Neuron (in vitro differentiated cells): ENCODE data around the gene NDP.

ENCODE experiments used
- H2AFZ ChIP-seq: one replicate; pipeline ENCODE4 v1.6.1; 2013; ENCODE audit warnings: low read depth, mild to moderate bottlenecking, inconsistent platforms, low read length, moderate library complexity
- H3K27me3 ChIP-seq: one replicate; pipeline ENCODE4 v1.6.1; 2013; ENCODE audit warnings: low read length; ENCODE audit not compliant: insufficient read depth
- H3K36me3 ChIP-seq: one replicate; pipeline ENCODE4 v1.6.1; 2013; ENCODE audit warnings: low read length; ENCODE audit not compliant: insufficient read depth
- H3K4me1 ChIP-seq: one replicate; pipeline ENCODE4 v1.6.1; 2013; ENCODE audit warnings: low read length; ENCODE audit not compliant: insufficient read depth
- H3K4me3 ChIP-seq: 2 replicates; pipeline ENCODE4 v1.5.1; 2013; ENCODE audit warnings: mild to moderate bottlenecking, low read length, moderate library complexity
- H3K9me3 ChIP-seq: one replicate; pipeline ENCODE4 v1.6.1; 2013; ENCODE audit warnings: low read length

Gene NDP

GRCh38 chrX:43996491-43996890 is 23.3 kb upstream of the NDP start:
- H3K27me3 ChIP-seq = no peaks in the 10 kb centered on the region
- no peaks in the 10 kb centered on the region for H3K36me3 ChIP-seq
- no peak overlapping the region for H3K4me3 ChIP-seq
- H3K9me3 ChIP-seq = no peaks in the 10 kb centered on the region
- no peak overlapping the region for H2AFZ ChIP-seq
- H3K4me1 ChIP-seq = no peaks in the 10 kb centered on the region

- Histone ChIP-seq H3K4me3 (no peak overlapping the region), H3K36me3 (no peaks in the 10 kb centered on the region), H3K4me1 (no peaks in the 10 kb centered on the region), H3K9me3 (no peaks in the 10 kb centered on the region), H3K27me3 (no peaks in the 10 kb centered on the region), H2AFZ (no peak overlapping the region)
These were observed 12.9 kb upstream of the NDP start for GRCh38 chrX:43986083-43986482.

- H3K36me3 ChIP-seq = no peaks in the 10 kb centered on the region
These were observed 12.3 kb upstream of the NDP start for GRCh38 chrX:43985511-43985910.

GRCh38 chrX:43978226-43978625 is 5.0 kb upstream of the NDP start:
- no peaks in the 10 kb centered on the region for H3K9me3 ChIP-seq
- no peaks in the 10 kb centered on the region for H3K36me3 ChIP-seq
- peaks cover 8% of the 10 kb centered on the region for H3K27me3 ChIP-seq
- H3K4me1 ChIP-seq = peaks cover 7% of the 10 kb centered on the region
- no peak overlapping the region for H2AFZ ChIP-seq
- H3K4me3 ChIP-seq = no peak overlapping the region

More at GRCh38 chrX:43985511-43985910, 12.3 kb upstream of the NDP start:
- Histone ChIP-seq H3K9me3 (no peaks in the 10 kb centered on the region), H3K27me3 (no peaks in the 10 kb centered on the region), H2AFZ (no peak overlapping the region), H3K4me3 (no peak overlapping the region), H3K4me1 (no peaks in the 10 kb centered on the region)

DNA sequence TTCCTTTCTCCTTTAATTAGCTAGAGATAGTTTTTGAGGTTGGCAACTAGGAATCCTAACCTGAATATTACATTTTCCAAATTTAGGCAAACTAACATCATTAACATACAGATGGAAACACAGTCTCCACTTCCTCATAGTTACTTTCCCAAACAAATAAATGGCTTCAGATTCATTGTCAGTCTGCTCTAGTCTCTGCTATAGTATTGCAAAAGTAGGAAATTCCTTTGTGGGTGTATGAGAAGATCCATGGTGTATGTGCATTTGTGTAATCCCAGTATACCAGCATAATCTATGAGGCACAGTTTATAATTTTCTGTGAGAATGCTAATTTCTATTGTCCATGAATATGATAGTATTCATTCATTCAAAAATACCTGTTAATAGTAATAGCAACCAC is 3.0 kb upstream of the NDP start:
- no peaks in the 10 kb centered on the region for H3K9me3 ChIP-seq
- peaks cover 15% of the 10 kb centered on the region for H3K4me1 ChIP-seq
- no peak overlapping the region for H2AFZ ChIP-seq
- H3K4me3 ChIP-seq = no peak overlapping the region
- H3K36me3 ChIP-seq = no peaks in the 10 kb centered on the region
- H3K27me3 ChIP-seq = peaks cover 11% of the 10 kb centered on the region

- Histone ChIP-seq H3K9me3 (no peaks in the 10 kb centered on the region), H3K27me3 (peaks cover 11% of the 10 kb centered on the region), H3K4me3 (no peak overlapping the region), H3K4me1 (peaks cover 15% of the 10 kb centered on the region), H3K36me3 (no peaks in the 10 kb centered on the region), H2AFZ (no peak overlapping the region)
These were observed 2.6 kb upstream of the NDP start for GRCh38 chrX:43975796-43976195.

- H3K36me3 ChIP-seq = no peaks in the 10 kb centered on the region
- no peaks in the 10 kb centered on the region for H3K9me3 ChIP-seq
- H2AFZ ChIP-seq = no peak overlapping the region
- no peak overlapping the region for H3K4me3 ChIP-seq
- H3K27me3 ChIP-seq = peaks cover 14% of the 10 kb centered on the region
- H3K4me1 ChIP-seq = peaks cover 15% of the 10 kb centered on the region
These were observed 1.7 kb upstream of the NDP start for GRCh38 chrX:43974741-43975465.

- Histone ChIP-seq H3K9me3 (no peaks in the 10 kb centered on the region), H3K27me3 (peaks cover 14% of the 10 kb centered on the region), H3K4me1 (peaks cover 15% of the 10 kb centered on the region), H3K4me3 (no peak overlapping the region), H2AFZ (no peak overlapping the region), H3K36me3 (no peaks in the 10 kb centered on the region)
These were observed 898 bp upstream of the NDP start for GRCh38 chrX:43974100-43974475.

DNA sequence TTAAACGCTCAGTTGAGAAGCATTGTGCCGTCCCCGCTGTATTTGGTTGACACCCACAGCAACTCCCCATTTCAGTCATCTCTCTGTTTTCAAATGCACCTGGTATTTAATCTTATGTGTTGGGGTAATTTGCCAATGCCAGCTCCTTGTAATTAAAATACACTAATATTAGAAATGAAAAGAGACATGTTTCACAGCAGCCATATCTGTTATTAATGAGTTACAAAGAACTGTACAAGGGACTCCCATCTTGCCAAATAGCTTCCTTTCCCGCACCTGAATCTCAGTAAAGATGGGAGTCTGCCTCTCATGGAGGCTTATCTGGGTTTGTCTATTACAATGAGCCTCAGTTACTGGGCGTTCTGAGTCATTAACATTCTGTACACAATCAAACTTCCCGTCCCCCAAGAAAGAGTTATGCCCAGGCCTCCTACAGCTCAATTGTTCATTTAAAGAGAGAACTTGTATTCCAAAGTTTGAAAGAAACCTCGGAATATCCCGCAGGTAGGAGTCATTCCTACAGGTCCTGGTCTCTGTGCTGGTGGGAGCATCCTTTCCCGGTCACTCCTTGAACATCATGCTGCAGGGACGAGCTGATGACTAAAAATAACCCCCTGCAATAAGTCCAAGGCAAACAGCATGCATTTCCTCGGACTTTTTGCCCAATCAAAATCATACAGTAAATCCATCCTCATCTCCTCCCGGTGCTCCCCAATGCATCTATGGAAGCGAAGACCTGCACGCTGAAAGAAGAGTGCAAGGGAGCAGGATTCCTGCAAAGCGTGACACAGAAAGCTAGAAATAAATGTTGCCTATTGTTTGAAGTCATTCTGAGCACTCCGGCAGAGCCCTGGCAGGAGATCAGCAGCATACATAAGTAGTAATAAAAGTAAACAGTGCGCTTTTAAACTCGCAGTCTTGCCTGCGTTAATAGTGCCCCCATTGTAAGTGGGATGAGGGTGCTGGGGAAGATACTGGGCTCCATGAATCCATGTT is 926 bp downstream of the NDP start:
- H2AFZ ChIP-seq = peak overlapping the region; percentile 40
- no peaks in the 10 kb centered on the region for H3K9me3 ChIP-seq
- peak overlapping the region; percentile 1 for H3K4me3 ChIP-seq
- peaks cover 14% of the 10 kb centered on the region for H3K27me3 ChIP-seq
- no peaks in the 10 kb centered on the region for H3K36me3 ChIP-seq
- peaks cover 15% of the 10 kb centered on the region for H3K4me1 ChIP-seq

GRCh38 chrX:43970528-43970927 is 2.7 kb downstream of the NDP start:
- peaks cover 15% of the 10 kb centered on the region for H3K4me1 ChIP-seq
- H3K4me3 ChIP-seq = no peak overlapping the region
- peaks cover 14% of the 10 kb centered on the region for H3K27me3 ChIP-seq
- H3K9me3 ChIP-seq = no peaks in the 10 kb centered on the region
- H3K36me3 ChIP-seq = no peaks in the 10 kb centered on the region
- H2AFZ ChIP-seq = no peak overlapping the region

DNA sequence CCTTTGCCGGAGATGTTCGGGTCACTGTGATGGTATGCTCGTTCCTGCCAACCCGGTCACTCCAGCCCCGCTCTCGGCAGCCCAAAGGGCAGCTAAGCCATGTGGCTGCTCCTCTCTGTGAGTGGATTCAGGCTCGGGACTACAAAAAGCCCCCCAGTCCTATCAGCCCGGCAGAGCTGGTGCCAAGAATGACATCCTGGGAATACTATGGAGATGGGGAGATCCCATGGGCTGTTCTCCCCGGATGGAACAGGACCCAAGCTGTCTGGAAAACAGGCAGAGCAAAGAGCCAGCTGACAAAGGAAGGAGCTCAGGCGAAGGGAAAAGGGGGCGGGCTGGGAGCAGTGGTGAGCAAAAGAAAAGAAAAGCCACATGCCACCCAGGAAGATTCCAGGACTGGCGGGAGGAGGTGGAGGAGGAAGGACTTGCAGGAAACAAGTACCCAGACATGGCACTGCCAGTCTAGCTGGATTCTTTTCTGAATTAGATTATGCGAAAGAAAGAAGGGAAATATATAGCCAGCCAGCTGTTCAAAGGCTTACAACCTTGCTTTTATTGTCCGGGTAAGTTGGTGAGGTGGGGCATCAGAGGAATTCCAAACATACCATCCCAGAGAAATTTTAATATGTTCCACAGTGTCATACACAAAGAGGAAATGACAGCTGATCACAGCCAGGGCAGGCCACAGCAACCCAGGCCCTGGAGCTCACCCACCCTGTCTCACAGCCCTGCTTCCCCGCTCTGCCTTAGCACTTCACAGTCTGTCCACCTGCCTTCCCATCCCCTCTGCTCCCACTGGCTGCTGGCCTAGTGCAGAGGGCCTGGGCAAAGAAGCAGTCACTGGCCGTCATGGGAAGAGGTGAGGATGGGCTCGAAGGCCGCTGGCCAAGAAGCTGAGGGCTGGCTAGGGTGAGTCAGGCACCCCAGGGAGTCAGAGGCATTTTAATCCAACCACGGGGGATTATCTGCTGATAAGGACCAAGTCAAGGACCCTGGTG is 3.4 kb downstream of the NDP start:
- Histone ChIP-seq H3K27me3 (peaks cover 14% of the 10 kb centered on the region), H3K36me3 (no peaks in the 10 kb centered on the region), H3K4me1 (peaks cover 15% of the 10 kb centered on the region), H3K9me3 (no peaks in the 10 kb centered on the region), H3K4me3 (no peak overlapping the region), H2AFZ (no peak overlapping the region)

- Histone ChIP-seq H3K4me1 (peaks cover 10% of the 10 kb centered on the region), H3K27me3 (peaks cover 7% of the 10 kb centered on the region), H3K36me3 (no peaks in the 10 kb centered on the region), H3K9me3 (no peaks in the 10 kb centered on the region), H2AFZ (no peak overlapping the region), H3K4me3 (no peak overlapping the region)
These were observed 4.8 kb downstream of the NDP start for GRCh38 chrX:43968359-43968781.
